Measurements from ENCODE around the gene S100B.
A peak's percentile ranks its signal among the peaks of the same experiment; 100 is the strongest.
"Not testable (repeated sequence)": the region's sequence is repeated elsewhere in the genome, so short reads cannot be mapped to it uniquely, and the experiment has no call there.

The S100B gene

DNA sequence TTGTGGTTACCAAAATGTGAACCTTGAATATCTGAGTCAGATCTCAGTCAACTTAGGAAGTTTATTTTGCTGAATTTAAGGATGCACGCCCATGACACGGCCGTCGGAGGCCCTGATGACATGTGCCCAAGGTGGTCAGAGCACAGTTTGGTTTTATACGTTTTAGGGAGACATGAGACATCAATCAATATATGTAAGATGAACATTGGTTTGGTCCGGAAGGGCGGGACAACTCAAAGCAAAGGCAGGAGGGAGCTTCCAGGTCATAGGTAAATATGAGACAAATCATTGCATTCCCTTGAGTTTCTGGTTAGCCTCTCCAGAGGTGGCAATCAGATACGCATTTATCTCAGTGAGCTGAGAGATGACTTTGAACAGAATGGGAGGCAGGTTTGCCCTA is 29.5 kb upstream of the S100B start:
- Mint-ChIP-seq H3K27me3 (ENCODE audit: low read depth) (no peaks in the 10 kb centered on the region), H3K4me1 (peaks cover 39% of the 10 kb centered on the region), H3K36me3 (ENCODE audit: low read depth) (peaks cover 14% of the 10 kb centered on the region), H3K27ac (peak overlapping the region; percentile 100), H3K9me3 (peaks cover 2% of the 10 kb centered on the region), H3K4me3 (peak overlapping the region; percentile 98)
- TF ChIP-seq, protein P1, sequence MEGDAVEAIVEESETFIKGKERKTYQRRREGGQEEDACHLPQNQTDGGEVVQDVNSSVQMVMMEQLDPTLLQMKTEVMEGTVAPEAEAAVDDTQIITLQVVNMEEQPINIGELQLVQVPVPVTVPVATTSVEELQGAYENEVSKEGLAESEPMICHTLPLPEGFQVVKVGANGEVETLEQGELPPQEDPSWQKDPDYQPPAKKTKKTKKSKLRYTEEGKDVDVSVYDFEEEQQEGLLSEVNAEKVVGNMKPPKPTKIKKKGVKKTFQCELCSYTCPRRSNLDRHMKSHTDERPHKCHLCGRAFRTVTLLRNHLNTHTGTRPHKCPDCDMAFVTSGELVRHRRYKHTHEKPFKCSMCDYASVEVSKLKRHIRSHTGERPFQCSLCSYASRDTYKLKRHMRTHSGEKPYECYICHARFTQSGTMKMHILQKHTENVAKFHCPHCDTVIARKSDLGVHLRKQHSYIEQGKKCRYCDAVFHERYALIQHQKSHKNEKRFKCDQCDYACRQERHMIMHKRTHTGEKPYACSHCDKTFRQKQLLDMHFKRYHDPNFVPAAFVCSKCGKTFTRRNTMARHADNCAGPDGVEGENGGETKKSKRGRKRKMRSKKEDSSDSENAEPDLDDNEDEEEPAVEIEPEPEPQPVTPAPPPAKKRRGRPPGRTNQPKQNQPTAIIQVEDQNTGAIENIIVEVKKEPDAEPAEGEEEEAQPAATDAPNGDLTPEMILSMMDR (IDR thresholded peaks at IDR 0.05; ENCODE audit: unreplicated experiment in 3 of 3): no peak

DNA sequence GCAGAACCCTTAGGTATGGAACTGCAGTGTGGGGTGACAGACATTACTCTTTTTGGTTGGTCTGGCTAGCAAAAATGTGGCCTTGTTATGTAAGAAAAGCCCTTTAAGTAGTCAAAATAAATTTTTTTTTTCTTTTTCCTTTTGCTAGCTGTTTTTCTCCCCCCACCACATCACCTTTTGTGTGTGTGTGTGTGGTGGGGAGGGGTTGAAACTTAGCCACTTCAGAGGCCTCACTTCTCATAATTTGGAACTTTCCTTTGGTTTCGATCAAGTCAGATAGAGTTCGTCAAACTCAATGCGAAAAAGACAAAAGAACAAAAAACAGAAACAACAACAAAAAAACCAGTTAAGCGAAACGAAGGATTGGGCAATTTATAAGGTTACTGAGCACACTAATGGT is 28.7 kb upstream of the S100B start:
- Mint-ChIP-seq H3K9me3 (peaks cover 5% of the 10 kb centered on the region), H3K4me1 (peaks cover 31% of the 10 kb centered on the region), H3K4me3 (peak overlapping the region; percentile 18 to 98 (median 44)), H3K27ac (peak overlapping the region in 2 of 3 experiments; percentile 100), H3K27me3 (ENCODE audit: low read depth) (peaks cover 3% of the 10 kb centered on the region), H3K36me3 (ENCODE audit: low read depth) (peaks cover 12% of the 10 kb centered on the region)
- TF ChIP-seq, protein P1 (IDR thresholded peaks at IDR 0.05; ENCODE audit: unreplicated experiment in 3 of 3): no peak

GRCh38 chr21:46630915-46631314 is 26.0 kb upstream of the S100B start:
- H3K36me3 Mint-ChIP-seq (ENCODE audit: low read depth); H3K4me3 Mint-ChIP-seq: not testable (repeated sequence)

DNA sequence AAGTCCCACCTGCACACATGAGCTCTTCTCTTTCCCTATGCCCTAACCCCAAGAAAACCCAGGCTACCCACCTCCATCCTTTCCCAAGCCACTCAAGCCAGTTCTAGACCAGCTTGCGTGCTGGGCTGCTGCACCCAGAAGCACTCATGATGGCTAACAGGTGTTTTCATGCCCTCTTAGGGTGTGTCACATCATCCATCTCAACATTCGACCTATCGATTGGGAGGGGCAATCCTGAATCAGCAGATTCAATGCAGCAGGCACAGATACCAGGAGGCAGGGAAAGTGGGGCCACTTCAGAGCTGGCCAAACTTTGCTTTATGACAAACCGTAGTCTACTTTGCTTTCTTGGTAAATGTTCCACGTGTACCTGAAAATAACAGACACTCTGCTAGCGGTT is 24.0 kb upstream of the S100B start:
- H3K27ac Mint-ChIP-seq: no peak overlapping the region
- no peak overlapping the region for H3K4me3 Mint-ChIP-seq
- H3K9me3 Mint-ChIP-seq: peaks cover 20% of the 10 kb centered on the region
- H3K27me3 Mint-ChIP-seq (ENCODE audit: low read depth): peaks cover 9% of the 10 kb centered on the region
- H3K36me3 Mint-ChIP-seq (ENCODE audit: low read depth): no peaks in the 10 kb centered on the region
- TF ChIP-seq, protein P1 (IDR thresholded peaks at IDR 0.05; ENCODE audit: unreplicated experiment in 3 of 3): no peak
- H3K4me1 Mint-ChIP-seq: no peaks in the 10 kb centered on the region

More at GRCh38 chr21:46630915-46631314, 26.0 kb upstream of the S100B start:
- H3K4me1 Mint-ChIP-seq; H3K27me3 Mint-ChIP-seq (ENCODE audit: low read depth); H3K27ac Mint-ChIP-seq: not testable (repeated sequence)
- H3K9me3 Mint-ChIP-seq: peaks cover 13% of the 10 kb centered on the region

DNA sequence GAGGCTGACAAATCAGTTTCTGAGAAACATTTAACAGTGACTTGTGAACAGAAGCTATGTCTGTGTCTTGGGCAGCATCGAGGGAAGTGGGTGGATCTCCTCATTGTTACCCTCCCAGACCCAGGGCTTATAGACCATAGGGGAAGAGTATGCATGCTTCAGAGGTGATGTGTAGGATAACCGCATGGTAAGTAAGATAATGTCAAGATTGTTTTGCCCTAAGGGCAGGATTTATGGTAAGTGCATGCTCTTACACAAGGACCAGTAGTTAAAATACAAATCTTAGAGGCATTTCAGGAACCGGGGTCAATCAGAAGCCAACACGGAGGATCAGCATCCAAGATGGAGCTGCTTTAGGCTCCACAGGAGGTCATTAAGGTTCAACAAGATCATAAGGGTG is 22.8 kb upstream of the S100B start:
- no peaks in the 10 kb centered on the region for H3K36me3 Mint-ChIP-seq (ENCODE audit: low read depth)
- no peaks in the 10 kb centered on the region for H3K4me1 Mint-ChIP-seq
- peaks cover 20% of the 10 kb centered on the region for H3K9me3 Mint-ChIP-seq
- TF ChIP-seq, protein P1 (IDR thresholded peaks at IDR 0.05; ENCODE audit: unreplicated experiment in 3 of 3): no peak
- H3K4me3 Mint-ChIP-seq: no peak overlapping the region
- no peak overlapping the region for H3K27ac Mint-ChIP-seq
- H3K27me3 Mint-ChIP-seq (ENCODE audit: low read depth): peaks cover 9% of the 10 kb centered on the region

DNA sequence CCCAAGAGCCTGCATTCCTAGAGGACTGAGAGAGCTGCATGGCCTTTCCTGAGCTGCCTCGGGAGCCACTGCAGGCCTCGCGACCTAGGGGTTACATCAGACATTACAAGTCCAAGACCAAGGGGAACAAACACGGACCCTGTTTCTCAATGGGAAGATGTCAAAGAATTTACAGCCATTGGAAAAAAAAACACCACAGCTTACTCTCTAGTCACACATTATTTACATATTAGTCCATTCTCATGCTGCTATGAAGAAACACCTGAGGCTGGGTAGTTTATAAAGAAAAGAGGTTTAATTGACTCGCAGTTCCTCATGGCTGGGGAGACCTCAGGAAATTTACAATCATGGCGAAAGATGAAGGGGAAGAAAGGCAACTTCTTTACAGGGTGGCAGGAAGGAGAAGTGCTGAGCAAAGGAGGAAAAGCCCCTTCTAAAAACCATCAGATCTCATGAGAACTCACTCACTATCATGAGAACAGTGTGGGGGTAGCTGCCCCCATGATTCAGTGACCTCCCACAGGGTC is 22.2 kb upstream of the S100B start:
- TF ChIP-seq, protein P1 (IDR thresholded peaks at IDR 0.05; ENCODE audit: unreplicated experiment in 3 of 3): no peak

More for the DNA sequence above, 22.2 kb upstream of the S100B start:
- Mint-ChIP-seq H3K36me3 (ENCODE audit: low read depth) (no peaks in the 10 kb centered on the region), H3K9me3 (peaks cover 20% of the 10 kb centered on the region), H3K27ac (no peak overlapping the region), H3K4me3 (no peak overlapping the region), H3K27me3 (ENCODE audit: low read depth) (peaks cover 9% of the 10 kb centered on the region), H3K4me1 (peaks cover 6% of the 10 kb centered on the region)
